BE2C (cell line): ENCODE measurements around the gene IGF2BP2.

Experiments used
- DNase-seq: peaks from one replicate; pipeline ENCODE4 v3.0.0-alpha.2; 2020
- H3K27me3 ChIP-seq: fragments of 250-450 bp; sonication (Bioruptor Pico); 2 replicates; pipeline ENCODE4 v1.5.1; 2020; ENCODE audit warnings: mild to moderate bottlenecking
- H3K36me3 ChIP-seq: fragments of 250-450 bp; sonication (Bioruptor Pico); 2 replicates; pipeline ENCODE4 v1.5.1; 2020; ENCODE audit warnings: mild to moderate bottlenecking
- H3K4me1 ChIP-seq: fragments of 250-450 bp; sonication (Bioruptor Pico); 2 replicates; pipeline ENCODE4 v1.5.1; 2020
- H3K4me3 ChIP-seq: 2 replicates; pipeline ENCODE4 v1.5.1; 2011; ENCODE audit warnings: low read depth, low read length
- H3K9me3 ChIP-seq: fragments of 250-450 bp; sonication (Bioruptor Pico); 2 replicates; pipeline ENCODE4 v1.5.1; 2020
- TF ChIP-seq, protein P1 (sequence below): IDR thresholded peaks from 2 replicates; pipeline ENCODE4 v1.5.1; 2012; ENCODE audit warnings: mild to moderate bottlenecking, low read depth, low read length

The IGF2BP2 gene

DNA sequence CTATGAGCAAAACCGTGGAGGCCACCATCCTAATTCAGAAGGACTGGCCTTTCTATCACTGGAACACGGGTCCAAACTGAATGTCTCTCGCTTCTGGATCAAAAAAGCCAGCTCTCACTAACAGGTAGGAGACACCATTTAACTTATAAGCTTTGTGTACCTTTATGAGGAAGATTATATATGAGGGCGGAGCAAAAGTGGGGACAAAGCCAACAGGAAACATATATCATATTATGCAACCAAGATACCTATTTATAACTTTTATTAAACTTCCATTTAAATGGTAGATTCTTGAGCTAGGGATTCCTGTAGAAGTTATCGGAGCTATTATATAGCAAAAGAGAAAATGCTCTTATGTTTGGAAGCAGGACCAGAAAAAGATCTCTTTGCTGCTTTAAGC lies 78.4 kb downstream of the IGF2BP2 start:
- Histone ChIP-seq H3K36me3 (no peaks in the 10 kb centered on the region), H3K4me1 (no peaks in the 10 kb centered on the region), H3K27me3 (peaks cover 30% of the 10 kb centered on the region), H3K9me3 (no peaks in the 10 kb centered on the region), H3K4me3 (no peak overlapping the region)
- TF ChIP-seq, protein P1, sequence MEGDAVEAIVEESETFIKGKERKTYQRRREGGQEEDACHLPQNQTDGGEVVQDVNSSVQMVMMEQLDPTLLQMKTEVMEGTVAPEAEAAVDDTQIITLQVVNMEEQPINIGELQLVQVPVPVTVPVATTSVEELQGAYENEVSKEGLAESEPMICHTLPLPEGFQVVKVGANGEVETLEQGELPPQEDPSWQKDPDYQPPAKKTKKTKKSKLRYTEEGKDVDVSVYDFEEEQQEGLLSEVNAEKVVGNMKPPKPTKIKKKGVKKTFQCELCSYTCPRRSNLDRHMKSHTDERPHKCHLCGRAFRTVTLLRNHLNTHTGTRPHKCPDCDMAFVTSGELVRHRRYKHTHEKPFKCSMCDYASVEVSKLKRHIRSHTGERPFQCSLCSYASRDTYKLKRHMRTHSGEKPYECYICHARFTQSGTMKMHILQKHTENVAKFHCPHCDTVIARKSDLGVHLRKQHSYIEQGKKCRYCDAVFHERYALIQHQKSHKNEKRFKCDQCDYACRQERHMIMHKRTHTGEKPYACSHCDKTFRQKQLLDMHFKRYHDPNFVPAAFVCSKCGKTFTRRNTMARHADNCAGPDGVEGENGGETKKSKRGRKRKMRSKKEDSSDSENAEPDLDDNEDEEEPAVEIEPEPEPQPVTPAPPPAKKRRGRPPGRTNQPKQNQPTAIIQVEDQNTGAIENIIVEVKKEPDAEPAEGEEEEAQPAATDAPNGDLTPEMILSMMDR: no peak
- DNase-seq: no peak

DNA sequence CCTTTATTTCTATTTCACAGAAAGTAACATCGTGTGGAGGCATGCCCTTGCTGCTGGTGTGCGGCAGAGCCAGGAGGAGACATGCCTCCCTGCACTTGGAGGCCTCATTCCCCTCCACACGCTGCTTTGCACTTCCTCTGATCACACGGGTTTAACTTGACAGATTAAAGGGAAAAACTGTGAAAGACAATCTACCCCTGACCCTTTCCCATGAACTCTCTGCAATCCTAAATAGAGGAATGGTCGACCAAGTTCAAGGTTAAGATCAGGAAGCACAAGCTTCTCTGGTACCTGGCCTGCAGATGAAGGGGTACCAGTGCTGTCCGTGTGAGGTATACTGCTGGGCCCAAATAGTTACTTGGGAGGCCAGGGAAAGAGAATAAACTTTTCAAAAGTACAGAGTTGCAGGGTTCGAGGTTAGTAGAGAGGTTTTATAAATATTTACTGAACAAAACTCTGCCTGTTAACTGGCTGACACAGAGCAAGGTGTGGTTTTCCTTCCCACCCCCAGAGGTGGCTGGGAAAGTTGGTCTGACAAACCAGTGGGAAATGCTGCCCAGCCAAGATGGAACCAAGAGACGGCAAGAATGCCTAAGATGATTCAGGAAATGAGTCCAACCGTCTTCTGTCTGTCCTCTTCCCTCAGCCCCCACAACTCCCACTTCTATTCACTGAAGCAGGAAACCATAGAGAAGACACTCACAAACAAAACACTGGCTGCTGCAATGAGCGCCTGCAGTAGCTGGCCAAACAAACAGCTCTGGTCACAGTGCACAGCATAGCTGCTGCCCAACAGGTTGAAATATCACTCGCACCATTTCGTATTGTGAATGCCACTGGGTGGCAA lies 79.6 kb downstream of the IGF2BP2 start:
- Histone ChIP-seq H3K4me3 (no peak overlapping the region), H3K9me3 (no peaks in the 10 kb centered on the region), H3K36me3 (no peaks in the 10 kb centered on the region), H3K27me3 (peaks cover 40% of the 10 kb centered on the region), H3K4me1 (no peaks in the 10 kb centered on the region)
- TF ChIP-seq, protein P1: no peak
- DNase-seq: no peak

DNA sequence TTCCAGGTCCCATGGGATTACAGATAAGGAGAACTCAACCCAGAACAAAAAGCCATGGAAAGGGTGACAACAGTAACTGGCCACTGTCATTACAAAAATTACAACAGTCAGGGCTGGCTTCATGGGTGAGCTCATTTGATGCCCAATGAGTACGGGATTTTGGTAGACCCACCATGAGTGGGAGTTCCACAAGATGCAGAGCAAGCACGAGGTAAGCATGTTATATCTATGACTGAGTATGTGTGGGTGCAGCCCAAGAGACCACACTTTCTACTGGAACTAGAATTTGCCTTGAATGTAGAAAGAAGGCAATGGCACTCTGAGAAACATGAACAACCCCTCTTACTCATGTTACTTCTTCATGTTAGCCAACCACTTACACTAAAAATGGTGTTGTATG lies 83.3 kb downstream of the IGF2BP2 start:
- Histone ChIP-seq H3K9me3 (no peaks in the 10 kb centered on the region), H3K4me3 (no peak overlapping the region)

DNA sequence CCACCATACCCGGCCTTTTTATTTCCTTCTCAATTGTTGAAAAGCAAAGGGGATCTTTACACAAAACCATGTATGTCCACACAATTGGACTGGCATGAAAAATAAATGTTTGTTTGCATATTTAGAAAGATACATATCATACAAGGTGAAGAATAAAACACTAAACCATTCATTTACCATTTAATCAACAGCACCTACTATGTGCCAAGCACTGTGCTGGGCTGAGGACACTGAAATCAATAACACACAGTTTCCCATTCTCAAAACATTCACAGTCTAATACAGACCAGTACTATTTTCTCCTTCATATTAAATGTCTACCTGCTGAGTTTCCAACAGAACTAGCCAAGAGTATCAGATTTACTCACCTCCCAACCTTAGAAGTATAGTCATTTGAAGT lies 84.7 kb downstream of the IGF2BP2 start:
- Histone ChIP-seq H3K27me3 (peaks cover 49% of the 10 kb centered on the region), H3K4me3 (no peak overlapping the region), H3K4me1 (no peaks in the 10 kb centered on the region), H3K9me3 (no peaks in the 10 kb centered on the region), H3K36me3 (no peaks in the 10 kb centered on the region)
- no peak for DNase-seq
- TF ChIP-seq, protein P1: no peak

More for the DNA sequence above, 83.3 kb downstream of the IGF2BP2 start:
- Histone ChIP-seq H3K36me3 (no peaks in the 10 kb centered on the region), H3K4me1 (no peaks in the 10 kb centered on the region), H3K27me3 (peaks cover 54% of the 10 kb centered on the region)
- DNase-seq: no peak
- TF ChIP-seq, protein P1: no peak

DNA sequence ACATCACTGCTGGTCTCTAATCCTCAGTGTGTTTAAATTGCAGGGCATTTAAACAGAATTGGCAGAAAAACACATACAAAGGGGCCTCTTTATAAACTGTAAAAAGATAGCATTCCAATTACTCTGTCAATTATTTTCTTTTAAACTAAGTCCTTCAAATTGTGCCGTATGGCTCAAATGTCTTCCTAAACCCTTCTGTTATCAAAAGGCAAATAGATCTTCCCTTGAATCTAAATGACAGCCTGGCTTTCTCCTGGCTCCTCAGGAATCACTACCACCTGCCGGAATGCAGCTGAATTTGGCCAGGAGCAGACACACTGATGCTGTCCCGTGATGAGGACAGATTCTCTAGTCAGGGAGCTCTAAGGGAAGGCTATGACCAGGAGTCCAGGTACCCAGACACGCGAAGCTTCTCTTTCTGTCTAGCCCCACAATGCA lies 85.6 kb downstream of the IGF2BP2 start:
- no peaks in the 10 kb centered on the region for H3K4me1 ChIP-seq
- no peaks in the 10 kb centered on the region for H3K36me3 ChIP-seq
- H3K27me3 ChIP-seq: peaks cover 43% of the 10 kb centered on the region
- no peaks in the 10 kb centered on the region for H3K9me3 ChIP-seq
- no peak overlapping the region for H3K4me3 ChIP-seq
- no peak for DNase-seq
- TF ChIP-seq, protein P1: no peak
